H1 (cell line): ENCODE data around the gene EID1. TPM values are rescaled to one million over a fixed set of nuclear protein-coding genes. Genes with fewer than 3 reads are reported as not detected.

Experiments
- CTCF ChIA-PET: fragments of 300-600 bp; sonication (Branson Sonifier 250); formaldehyde crosslinking; loops from one replicate; lab custom pipeline; 2021; ENCODE audit not compliant: partially characterized antibody; lab: Charles Lee
- POLR2A ChIA-PET: fragments of 300-600 bp; sonication (Branson Sonifier 250); formaldehyde crosslinking; loops from one replicate; lab custom pipeline; 2021; ENCODE audit warnings: inconsistent platforms; ENCODE audit not compliant: partially characterized antibody; lab: Charles Lee
- DNase-seq, 2 experiments: peaks; one replicate each; pipeline versions ENCODE4 v3.0.0 to v3.0.0-alpha.2; 2010 to 2022; ENCODE audit warnings: low spot score in 2 of 2, low read depth in 1 of 2, mixed read lengths in 1 of 2
- FAIRE-seq: peaks from 2 replicates; lab custom pipeline; 2011; peaks lifted over from hg19 to GRCh38; lab: Jason Lieb, UNC
- H2AFZ ChIP-seq: 2 replicates; pipeline ENCODE4 v1.8.1; 2012; ENCODE audit warnings: low read length, inconsistent platforms
- H2AK5ac ChIP-seq: 2 replicates; pipeline ENCODE4 v1.6.1; 2013; ENCODE audit warnings: low read depth, low read length
- H2BK120ac ChIP-seq: replicated peaks from 2 replicates; pipeline ENCODE3; 2013; ENCODE audit warnings: low read depth, low read length, inconsistent platforms
- H2BK12ac ChIP-seq: 2 replicates; pipeline ENCODE4 v1.6.1; 2013; ENCODE audit warnings: low read depth, low read length
- H2BK15ac ChIP-seq: 2 replicates; pipeline ENCODE4 v1.6.1; 2013; ENCODE audit warnings: low read length
- H2BK20ac ChIP-seq: 2 replicates; pipeline ENCODE4 v1.6.1; 2013; ENCODE audit warnings: low read length
- H2BK5ac ChIP-seq: 2 replicates; pipeline ENCODE4 v1.6.1; 2013; ENCODE audit warnings: low read depth, low read length
- H3K14ac ChIP-seq: 2 replicates; pipeline ENCODE4 v1.6.1; 2013; ENCODE audit warnings: inconsistent platforms; ENCODE audit not compliant: insufficient read length
- H3K18ac ChIP-seq: 2 replicates; pipeline ENCODE4 v1.6.1; 2013; ENCODE audit warnings: low read length; ENCODE audit errors: extremely low read depth
- H3K23ac ChIP-seq: 2 replicates; pipeline ENCODE4 v1.6.1; 2013; ENCODE audit warnings: inconsistent platforms; ENCODE audit not compliant: insufficient read length
- H3K23me2 ChIP-seq: 2 replicates; pipeline ENCODE4 v1.6.1; 2013; ENCODE audit warnings: low read depth, low read length
- H3K27ac ChIP-seq: 2 replicates; pipeline ENCODE4 v1.6.1; 2011; ENCODE audit warnings: low read depth, low read length, inconsistent platforms
- H3K27me3 ChIP-seq, 4 experiments: replicated peaks in 1 of 4; 1 replicate in 1 of 4; 2 replicates in 3 of 4; pipeline versions ENCODE4 v1.6.1 to v1.8.1; 2011 to 2013; ENCODE audit warnings: low read length in 3 of 4, mild to moderate bottlenecking in 3 of 4, inconsistent platforms in 2 of 4, mixed read lengths in 2 of 4, moderate library complexity in 1 of 4; ENCODE audit not compliant: control insufficient read depth in 3 of 4, insufficient read depth in 3 of 4; ENCODE audit errors: extremely low read depth in 1 of 4
- H3K36me3 ChIP-seq, 4 experiments: 2 replicates each; pipeline versions ENCODE4 v1.6.1 to v1.8.1; 2011 to 2013; ENCODE audit warnings: mild to moderate bottlenecking in 4 of 4, low read length in 3 of 4, moderate library complexity in 2 of 4, control low read depth in 1 of 4, inconsistent platforms in 1 of 4; ENCODE audit not compliant: insufficient read depth in 4 of 4, control insufficient read depth in 2 of 4
- H3K4ac ChIP-seq: replicated peaks from 2 replicates; pipeline ENCODE3; 2013; ENCODE audit warnings: low read length, low read depth, mixed read lengths, inconsistent platforms; ENCODE audit not compliant: insufficient read length
- H3K4me1 ChIP-seq, 4 experiments: replicated peaks in 1 of 4; 1 replicate in 1 of 4; 2 replicates in 3 of 4; pipeline versions ENCODE4 v1.6.1 to v1.8.1; 2011 to 2013; ENCODE audit warnings: low read length in 3 of 4, inconsistent platforms in 2 of 4, mixed read lengths in 1 of 4; ENCODE audit not compliant: insufficient read depth in 4 of 4, control insufficient read depth in 3 of 4
- H3K4me2 ChIP-seq, 2 experiments: 2 replicates each; pipeline versions ENCODE4 v1.6.1 to v1.8.1; 2011 to 2013; ENCODE audit warnings: low read depth in 2 of 2, low read length in 2 of 2, control low read depth in 1 of 2, inconsistent platforms in 1 of 2, mild to moderate bottlenecking in 1 of 2; ENCODE audit not compliant: insufficient read depth in 1 of 2
- H3K4me3 ChIP-seq, 4 experiments: fragments of 200-600, 300-600 bp in 1 of 4; sonication (generic), shearing (Covaris generic), sonication (Bioruptor Twin) in 1 of 4; 2 replicates each; pipeline versions ENCODE4 v1.5.1 to v1.8.1; 2011 to 2016; ENCODE audit warnings: low read length in 4 of 4, low read depth in 3 of 4, control low read depth in 2 of 4, inconsistent platforms in 2 of 4, mild to moderate bottlenecking in 2 of 4, mixed read lengths in 1 of 4, moderate library complexity in 1 of 4; ENCODE audit not compliant: insufficient read depth in 2 of 4; ENCODE audit errors: extremely low read depth in 1 of 4
- H3K56ac ChIP-seq: replicated peaks from 2 replicates; pipeline ENCODE3; 2013; ENCODE audit warnings: low read depth, mild to moderate bottlenecking, mixed read lengths, low read length, inconsistent platforms; ENCODE audit not compliant: insufficient read length
- H3K79me1 ChIP-seq: 2 replicates; pipeline ENCODE4 v1.6.1; 2013; ENCODE audit warnings: low read depth, low read length, control low read depth
- H3K79me2 ChIP-seq, 2 experiments: 2 replicates each; pipeline versions ENCODE4 v1.6.1 to v1.8.1; 2012 to 2013; ENCODE audit warnings: low read length in 2 of 2, mild to moderate bottlenecking in 2 of 2, inconsistent platforms in 1 of 2; ENCODE audit not compliant: insufficient read depth in 2 of 2, control insufficient read depth in 1 of 2
- H3K9ac ChIP-seq, 4 experiments: replicated peaks in 1 of 4; 1 replicate in 1 of 4; 2 replicates in 3 of 4; pipeline versions ENCODE4 v1.6.1 to v1.8.1; 2011 to 2013; ENCODE audit warnings: low read depth in 3 of 4, low read length in 3 of 4, control low read depth in 2 of 4, mild to moderate bottlenecking in 2 of 4, moderate library complexity in 2 of 4, inconsistent platforms in 1 of 4; ENCODE audit errors: extremely low read depth in 1 of 4
- H3K9me3 ChIP-seq, 2 experiments: 2 replicates each; pipeline versions ENCODE4 v1.6.1 to v1.8.1; 2012 to 2013; ENCODE audit warnings: mild to moderate bottlenecking in 2 of 2, moderate library complexity in 2 of 2, control low read depth in 1 of 2, inconsistent platforms in 1 of 2, low read depth in 1 of 2, low read length in 1 of 2, mixed read lengths in 1 of 2; ENCODE audit not compliant: insufficient read depth in 2 of 2
- H4K20me1 ChIP-seq, 2 experiments: replicated peaks in 1 of 2; 2 replicates each; pipeline versions ENCODE3 to v1.8.1; 2011 to 2013; ENCODE audit warnings: inconsistent platforms in 2 of 2, low read length in 2 of 2, mild to moderate bottlenecking in 1 of 2; ENCODE audit not compliant: insufficient read depth in 2 of 2, control insufficient read depth in 1 of 2
- H4K5ac ChIP-seq: 2 replicates; pipeline ENCODE4 v1.6.1; 2013; ENCODE audit warnings: low read length, low read depth, mixed read lengths, inconsistent platforms; ENCODE audit not compliant: insufficient read length
- H4K8ac ChIP-seq: 2 replicates; pipeline ENCODE4 v1.8.0; 2013; ENCODE audit warnings: mild to moderate bottlenecking, moderate library complexity, low read length, inconsistent platforms; ENCODE audit not compliant: insufficient read depth; ENCODE audit errors: extremely low read depth
- H4K91ac ChIP-seq: replicated peaks from 2 replicates; pipeline ENCODE3; 2013; ENCODE audit warnings: low read length, mixed read lengths, inconsistent platforms; ENCODE audit not compliant: insufficient read length
- RNF2 ChIP-seq: fragments of 200-900, 300-1000 bp; sonication (generic); IDR thresholded peaks from 2 replicates; pipeline ENCODE4 v1.7.1; 2016; ENCODE audit warnings: borderline replicate concordance, low read depth, mild to moderate bottlenecking, antibody characterized with exemption, low read length; ENCODE audit not compliant: poor library complexity, severe bottlenecking; ENCODE audit errors: missing control alignments
- TCF12 ChIP-seq: IDR thresholded peaks from 2 replicates; pipeline ENCODE4 v1.6.1; 2011; ENCODE audit warnings: low read depth, mild to moderate bottlenecking, low read length
- WGBS, 2 experiments: shearing (Covaris generic) in 1 of 2; methylation state at CpG; one replicate each; pipeline versions ENCODE4 v1.1.6 to v1.1.7; 2013 to 2015; ENCODE audit warnings: low lambda C conversion rate in 2 of 2, mixed read lengths in 2 of 2, inconsistent platforms in 1 of 2, low coverage in 1 of 2, missing lambda C conversion rate in 1 of 2; ENCODE audit not compliant: insufficient replicate concordance in 2 of 2, insufficient coverage in 1 of 2, insufficient read length in 1 of 2; ENCODE audit errors: extremely low coverage in 1 of 2, missing lambda C conversion rate in 1 of 2; 5-methylcytosine and 5-hydroxymethylcytosine counted together
- polyA plus RNA-seq, 7 experiments: library from polyadenylated mRNA; depleted of rRNA in 3 of 7; stranded (reverse) in 5 of 7; unstranded in 2 of 7; fragments of >200 nt in 5 of 7; fragments of 200-250 nt in 2 of 7; gene quantifications; 1 replicate in 5 of 7; 2 replicates in 1 of 7; 4 replicates in 1 of 7; pipeline versions ENCODE4 v1.2.1 to v1.2.3, GENCODE V29; 2011 to 2013; ENCODE audit warnings: missing spikeins in 2 of 7, mixed read lengths in 2 of 7
- total RNA-seq: library from RNA; stranded (reverse); fragmentation: NEBNext Ultra II Directional; extraction: Animal tissue kit (Norgen Biotek cat#: 25700); gene quantifications from 2 replicates; pipeline ENCODE4 v1.2.1, GENCODE V29; 2021

The EID1 gene
- total and polyA plus RNA-seq, 2 of the 8 experiments (the other 6 are each of a cell fraction or from before 2014, with no cell fraction given): 101 to 110 TPM

DNA sequence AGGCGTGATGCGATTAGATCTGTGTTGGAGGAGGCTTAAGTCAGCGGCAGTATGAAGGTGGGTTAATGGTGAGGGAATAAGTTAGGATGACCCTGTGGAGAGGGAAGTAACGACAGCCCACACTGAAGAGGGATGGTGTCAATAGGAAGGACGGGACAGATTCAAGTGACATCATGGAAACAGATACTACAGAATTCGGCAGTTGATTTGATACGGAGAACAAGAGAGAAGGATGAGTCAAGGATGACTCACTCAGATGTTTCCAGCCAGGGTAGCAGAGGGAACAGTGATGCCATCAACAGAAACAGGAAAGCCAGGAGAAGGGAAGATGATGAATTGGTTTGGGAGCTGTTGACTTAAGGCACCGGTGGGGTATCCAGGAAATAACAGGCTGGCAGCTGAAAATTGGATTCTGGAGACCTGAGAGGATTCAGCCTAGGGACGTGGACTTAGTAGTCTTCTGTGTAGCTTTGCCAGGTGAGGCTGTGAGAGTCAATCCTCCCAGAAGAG is 47.8 kb downstream of the EID1 start:
- no peak overlapping the region for H4K8ac ChIP-seq
- H3K4ac ChIP-seq: no peak overlapping the region
- no peak overlapping the region for H3K9ac ChIP-seq
- H4K5ac ChIP-seq: no peak overlapping the region
- H2BK15ac ChIP-seq: no peak overlapping the region
- POLR2A ChIA-PET: no interaction called here
- no peak overlapping the region for H4K91ac ChIP-seq
- H2AK5ac ChIP-seq: no peak overlapping the region
- no peak overlapping the region for H3K18ac ChIP-seq
- H2BK5ac ChIP-seq: no peak overlapping the region
- no peak overlapping the region for H3K27ac ChIP-seq
- no peaks in the 10 kb centered on the region for H4K20me1 ChIP-seq
- H3K36me3 ChIP-seq: no peaks in the 10 kb centered on the region
- no peak overlapping the region for H3K23ac ChIP-seq
- CTCF ChIA-PET: interaction anchor here (0.7 to 1.9 kb wide), 4 partner anchors 11 to 35 kb away, joined by 3 to 5 read pairs (median 3); no protein-coding TSS in a partner anchor
- H3K4me1 ChIP-seq: no peaks in the 10 kb centered on the region
- WGBS, 2 experiments: 86% methylated on average over 9 of the region's 9 CpGs; no CpG with 5 or more reads in 1 of the 2 experiments
- no peaks in the 10 kb centered on the region for H3K23me2 ChIP-seq
- no peaks in the 10 kb centered on the region for H3K79me2 ChIP-seq
- H3K9me3 ChIP-seq: no peaks in the 10 kb centered on the region
- TF ChIP-seq TCF12 (no peak), RNF2 (no peak)
- TF ChIP-seq, all 59 proteins: peak for 0
- Histone ChIP-seq H3K4me3 (no peak overlapping the region), H3K14ac (no peak overlapping the region), H3K27me3 (peaks cover 0 to 1% (median 0%) of the 10 kb centered on the region in 4 experiments; a peak in 1 of 7 replicates), H2AFZ (no peak overlapping the region), H3K79me1 (no peaks in the 10 kb centered on the region), H2BK12ac (no peak overlapping the region), H2BK120ac (no peak overlapping the region), H3K4me2 (no peak overlapping the region), H3K56ac (no peak overlapping the region), H2BK20ac (no peak overlapping the region)
- DNase-seq (no peak), FAIRE-seq (peak; percentile 32)
